Colonic mucosa (tissue), 4 donors: Measurements from ENCODE around the gene RAG1. TPM values are rescaled to one million over a fixed set of nuclear protein-coding genes. Genes with fewer than 3 reads are reported as not detected.

Source experiments
- DNase-seq: peaks from one replicate; pipeline ENCODE4 v3.0.0-alpha.2; 2020
- H3K27ac ChIP-seq: fragments of 200-600 bp; one replicate; pipeline ENCODE4 v1.8.0; 2021
- H3K27me3 ChIP-seq: fragments of 200-600 bp; one replicate; pipeline ENCODE4 v1.8.0; 2021
- H3K36me3 ChIP-seq: fragments of 200-600 bp; one replicate; pipeline ENCODE4 v1.8.0; 2021
- H3K4me1 ChIP-seq: fragments of 200-600 bp; one replicate; pipeline ENCODE4 v1.8.0; 2021; ENCODE audit warnings: mild to moderate bottlenecking
- H3K4me3 ChIP-seq: fragments of 200-600 bp; one replicate; pipeline ENCODE4 v1.8.0; 2021
- H3K9ac ChIP-seq, 2 donors: one replicate each; pipeline ENCODE4 v1.7.0; 2013; ENCODE audit warnings: control low read depth in 2 of 2, low read depth in 2 of 2, low read length in 2 of 2
- H3K9me3 ChIP-seq: fragments of 200-600 bp; one replicate; pipeline ENCODE4 v1.8.0; 2021
- intact Hi-C: fragments of 100-400 bp; cut with DNase I; formaldehyde crosslinking; loops from one replicate; pipeline ENCODE4 v1.14.1; 2022
- total RNA-seq, 2 donors: library from RNA; stranded (reverse); fragmentation: NEBNext Ultra II Directional in 1 of 2; extraction: Animal tissue kit (Norgen Biotek cat#: 25700) in 1 of 2; gene quantifications; one replicate each; pipeline ENCODE4 v1.2.1, GENCODE V29; 2021
- TF ChIP-seq, protein P1 (sequence below): fragments of 200-600 bp; IDR thresholded peaks from one replicate; pipeline ENCODE4 v1.8.0; 2022; ENCODE audit warnings: antibody characterized with exemption, mild to moderate bottlenecking
- donor health status: healthy.
- donor health status: DM: no; HTN: no; CAD: no.
- donor health status: DM: no; HTN: no; CAD: no.

The RAG1 gene
- total RNA-seq, 2 donors from 2014 or later, result 0.47 to 1.5 TPM

DNA sequence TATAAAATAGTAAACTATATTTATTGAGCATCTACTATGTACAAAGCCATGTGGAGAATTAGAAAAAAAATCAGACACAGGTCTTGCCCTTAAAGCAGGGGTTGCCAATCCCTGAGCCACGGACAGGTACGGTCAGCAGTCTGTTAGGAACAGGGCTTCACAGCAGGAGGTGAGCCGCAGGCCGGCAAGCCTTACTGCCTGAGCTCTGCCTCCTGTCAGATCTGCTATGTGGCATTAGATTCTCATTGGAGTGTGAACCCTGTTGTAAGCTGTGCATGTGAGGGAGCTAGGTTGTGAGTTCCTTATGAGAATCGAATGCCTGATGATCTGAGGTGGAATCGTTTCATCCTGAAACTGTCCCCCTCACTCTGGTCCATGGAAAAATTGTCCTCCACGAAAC, 32.4 kb downstream of the RAG1 start:
- intact Hi-C loops, result no loop called here
- Histone ChIP-seq H3K9ac (no peak overlapping the region), H3K4me3 (no peak overlapping the region), H3K9me3 (no peaks in the 10 kb centered on the region), H3K27ac (no peak overlapping the region), H3K27me3 (no peaks in the 10 kb centered on the region), H3K4me1 (no peaks in the 10 kb centered on the region), H3K36me3 (no peaks in the 10 kb centered on the region)
- DNase-seq, result no peak
- TF ChIP-seq, protein P1, sequence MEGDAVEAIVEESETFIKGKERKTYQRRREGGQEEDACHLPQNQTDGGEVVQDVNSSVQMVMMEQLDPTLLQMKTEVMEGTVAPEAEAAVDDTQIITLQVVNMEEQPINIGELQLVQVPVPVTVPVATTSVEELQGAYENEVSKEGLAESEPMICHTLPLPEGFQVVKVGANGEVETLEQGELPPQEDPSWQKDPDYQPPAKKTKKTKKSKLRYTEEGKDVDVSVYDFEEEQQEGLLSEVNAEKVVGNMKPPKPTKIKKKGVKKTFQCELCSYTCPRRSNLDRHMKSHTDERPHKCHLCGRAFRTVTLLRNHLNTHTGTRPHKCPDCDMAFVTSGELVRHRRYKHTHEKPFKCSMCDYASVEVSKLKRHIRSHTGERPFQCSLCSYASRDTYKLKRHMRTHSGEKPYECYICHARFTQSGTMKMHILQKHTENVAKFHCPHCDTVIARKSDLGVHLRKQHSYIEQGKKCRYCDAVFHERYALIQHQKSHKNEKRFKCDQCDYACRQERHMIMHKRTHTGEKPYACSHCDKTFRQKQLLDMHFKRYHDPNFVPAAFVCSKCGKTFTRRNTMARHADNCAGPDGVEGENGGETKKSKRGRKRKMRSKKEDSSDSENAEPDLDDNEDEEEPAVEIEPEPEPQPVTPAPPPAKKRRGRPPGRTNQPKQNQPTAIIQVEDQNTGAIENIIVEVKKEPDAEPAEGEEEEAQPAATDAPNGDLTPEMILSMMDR, result no peak

DNA sequence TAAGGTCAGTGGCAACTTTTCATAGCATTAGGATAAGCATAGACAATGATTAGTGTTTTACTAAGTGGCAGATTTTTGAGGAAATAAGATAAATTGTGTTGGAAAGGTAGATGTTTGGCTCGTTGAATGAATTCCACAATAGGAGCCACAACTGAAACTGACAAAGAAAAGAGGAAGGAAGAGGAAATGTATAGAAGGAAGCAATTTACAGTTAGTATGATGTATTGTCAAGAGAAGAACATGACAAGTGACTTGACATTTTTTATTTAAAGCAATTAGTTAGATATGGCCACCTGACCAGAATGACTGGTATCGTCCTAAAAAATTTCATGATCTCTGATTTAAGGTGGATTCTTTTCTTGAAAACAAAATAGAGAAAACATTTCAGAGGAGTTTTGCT, 33.3 kb downstream of the RAG1 start:
- H3K36me3 ChIP-seq, result no peaks in the 10 kb centered on the region
- TF ChIP-seq, protein P1, result no peak
- no peak overlapping the region for H3K9ac ChIP-seq
- no peak overlapping the region for H3K27ac ChIP-seq
- no peak overlapping the region for H3K4me3 ChIP-seq
- no peaks in the 10 kb centered on the region for H3K4me1 ChIP-seq
- no peaks in the 10 kb centered on the region for H3K27me3 ChIP-seq
- no peak for DNase-seq
- no peaks in the 10 kb centered on the region for H3K9me3 ChIP-seq
- intact Hi-C loops, result no loop called here

GRCh38 chr11:36602135-36602534, 34.3 kb downstream of the RAG1 start:
- H3K9me3 ChIP-seq, result no peaks in the 10 kb centered on the region
- DNase-seq, result no peak
- H3K4me3 ChIP-seq, result no peak overlapping the region
- H3K27ac ChIP-seq, result no peak overlapping the region
- no peaks in the 10 kb centered on the region for H3K36me3 ChIP-seq
- H3K9ac ChIP-seq, result no peak overlapping the region
- no peaks in the 10 kb centered on the region for H3K4me1 ChIP-seq
- TF ChIP-seq, protein P1, result no peak
- intact Hi-C loops, result no loop called here
- H3K27me3 ChIP-seq, result no peaks in the 10 kb centered on the region

DNA sequence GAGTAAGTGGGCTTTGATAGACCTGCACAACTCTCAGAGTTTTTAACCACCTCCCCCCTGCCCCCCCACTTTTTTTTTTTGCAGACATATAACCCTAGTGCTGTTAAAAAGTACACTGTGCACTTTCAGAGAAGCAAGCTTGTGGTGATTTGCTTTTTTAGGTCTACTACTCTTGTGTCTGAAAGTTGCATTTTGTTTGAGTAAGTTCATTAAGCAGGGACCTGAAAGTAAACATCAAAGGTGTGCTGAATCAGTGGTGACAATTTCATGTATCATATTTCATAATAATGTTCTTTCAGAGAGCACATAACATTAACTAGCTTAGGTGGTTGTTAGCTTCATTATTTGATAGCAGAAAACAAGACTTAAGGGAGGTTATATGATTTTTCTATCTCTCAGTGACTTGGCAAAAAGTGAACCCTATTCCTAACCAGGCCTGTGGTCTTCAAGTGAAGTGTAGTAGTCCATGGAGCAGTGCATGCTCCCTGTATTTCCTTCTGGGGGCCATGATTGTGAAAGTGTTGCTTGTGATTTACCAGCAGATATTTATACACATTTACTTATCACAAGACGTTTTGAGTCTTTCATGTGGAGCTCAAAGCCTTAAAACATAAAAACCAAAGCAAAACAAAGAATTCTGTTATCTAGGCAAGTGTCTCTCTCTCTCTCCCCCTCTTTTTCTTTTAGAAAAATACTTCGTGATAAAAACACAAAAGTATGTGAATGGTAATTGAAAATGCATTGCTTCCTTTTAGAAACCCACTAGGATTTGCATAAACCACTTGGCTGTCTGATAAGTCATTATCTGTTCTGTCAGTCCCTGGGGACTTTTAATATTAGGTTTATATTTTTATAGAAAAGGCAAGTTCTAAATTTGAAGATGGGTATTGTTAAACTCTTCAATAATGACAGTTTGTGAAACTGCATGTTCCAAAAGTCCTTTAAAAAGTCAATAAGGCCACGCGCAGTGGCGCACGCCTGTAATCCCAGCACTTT, 37.7 kb downstream of the RAG1 start:
- Histone ChIP-seq H3K9ac (no peak overlapping the region), H3K36me3 (no peaks in the 10 kb centered on the region), H3K4me3 (no peak overlapping the region), H3K9me3 (no peaks in the 10 kb centered on the region), H3K4me1 (no peaks in the 10 kb centered on the region), H3K27ac (no peak overlapping the region), H3K27me3 (no peaks in the 10 kb centered on the region)
- TF ChIP-seq, protein P1, result no peak
- DNase-seq, result no peak
- intact Hi-C loops, result no loop called here

- Histone ChIP-seq H3K36me3 (no peaks in the 10 kb centered on the region), H3K4me3 (no peak overlapping the region), H3K9ac (no peak overlapping the region), H3K27ac (no peak overlapping the region), H3K9me3 (no peaks in the 10 kb centered on the region), H3K4me1 (no peaks in the 10 kb centered on the region), H3K27me3 (no peaks in the 10 kb centered on the region)
- DNase-seq, result no peak
- TF ChIP-seq, protein P1, result no peak
- intact Hi-C loops, result no loop called here
These were observed 40.8 kb downstream of the RAG1 start for GRCh38 chr11:36608491-36609199.
